Tibial nerve (tissue), 4 donors: ENCODE data around the gene TGFB1.

Experiments
- CTCF ChIP-seq, 5 experiments: fragments of 200-600 bp in 3 of 5; fragments of 450-650 bp in 2 of 5; sonication (generic) in 3 of 5; IDR thresholded peaks; one replicate each; pipeline ENCODE4 v1.5.1; 2016 to 2019; ENCODE audit warnings: antibody characterized with exemption in 5 of 5, mild to moderate bottlenecking in 3 of 5, moderate library complexity in 2 of 5
- EP300 ChIP-seq, 2 donors: sonication (generic); formaldehyde crosslinking; IDR thresholded peaks; one replicate each; pipeline ENCODE4 v1.6.1; 2017; ENCODE audit warnings: antibody characterized with exemption in 2 of 2, mild to moderate bottlenecking in 1 of 2
- POLR2A ChIP-seq, 2 donors: fragments of 450-650 bp; IDR thresholded peaks; one replicate each; pipeline ENCODE4 v1.6.1; 2017; ENCODE audit warnings: antibody characterized with exemption in 2 of 2, mild to moderate bottlenecking in 2 of 2, moderate library complexity in 2 of 2

DNA sequence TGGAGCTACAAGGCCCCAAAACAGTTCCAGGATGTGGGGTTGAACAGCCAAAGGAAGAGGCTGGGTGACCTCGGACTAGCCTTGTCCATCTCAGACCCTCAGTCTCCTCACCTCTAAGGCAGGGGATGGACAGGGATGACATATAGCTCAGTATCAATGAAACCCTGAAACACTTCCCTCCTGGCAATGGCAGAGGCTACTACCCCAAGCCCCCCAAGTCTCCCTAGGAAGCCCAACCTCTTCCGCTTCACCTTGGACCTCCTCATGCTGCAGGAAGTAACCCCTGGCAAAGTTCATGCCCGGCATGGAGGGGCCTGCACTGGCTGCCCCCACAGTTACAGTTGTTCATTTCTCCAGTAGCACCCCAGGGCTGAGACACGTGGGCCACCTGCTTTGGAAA is 33.2 kb downstream of the TGFB1 start:
- TF ChIP-seq CTCF (IDR thresholded peaks at IDR 0.05) = no peak
- TF ChIP-seq POLR2A (IDR thresholded peaks at IDR 0.05) = no peak
- TF ChIP-seq EP300 (IDR thresholded peaks at IDR 0.05) = no peak
